ENCODE data around the gene CD79A.

DNA sequence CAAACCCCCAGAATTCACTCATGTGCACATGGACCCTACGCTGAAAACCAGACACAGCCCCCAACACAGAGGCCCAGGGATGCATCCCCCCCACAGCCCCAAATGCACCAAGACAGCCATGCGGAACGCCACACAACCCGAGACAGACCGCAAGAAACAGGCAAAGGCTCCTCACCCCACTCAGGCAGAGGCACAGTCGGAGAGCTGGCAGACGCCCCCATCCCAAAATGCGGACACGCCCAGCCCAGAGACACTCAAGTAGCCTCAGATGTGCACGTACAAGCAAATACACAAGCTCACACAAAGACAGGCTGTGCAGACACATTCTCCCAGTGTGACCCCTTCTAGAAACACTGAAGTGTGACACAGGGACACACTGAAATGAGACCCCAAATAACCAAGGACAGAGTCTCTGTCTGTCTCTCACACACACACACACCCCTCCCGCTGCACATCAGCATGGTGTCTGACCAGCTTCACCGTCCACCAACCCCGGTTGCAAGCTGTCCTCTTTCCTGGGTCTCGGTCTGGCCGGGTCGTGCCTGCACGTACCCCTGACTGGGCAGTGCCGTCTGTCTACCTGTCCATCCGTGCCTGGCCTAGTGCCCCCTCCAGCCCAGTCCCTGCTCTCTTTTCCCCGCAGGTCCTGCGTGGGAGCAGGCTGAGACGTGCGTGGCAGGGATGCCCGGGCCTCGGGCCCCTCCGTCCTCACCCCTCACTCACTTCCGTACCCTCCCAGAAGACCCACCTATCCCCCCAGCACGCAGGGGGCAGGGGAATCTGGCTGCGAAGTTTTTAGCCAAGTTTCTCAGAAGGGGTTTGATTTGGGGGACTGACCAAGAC lies 35.0 kb downstream of the CD79A start:
- no peak for TF ChIP-seq POLR2AphosphoS5 (IDR thresholded peaks at IDR 0.05; ENCODE audit: low read depth)
- TF ChIP-seq, protein P1, sequence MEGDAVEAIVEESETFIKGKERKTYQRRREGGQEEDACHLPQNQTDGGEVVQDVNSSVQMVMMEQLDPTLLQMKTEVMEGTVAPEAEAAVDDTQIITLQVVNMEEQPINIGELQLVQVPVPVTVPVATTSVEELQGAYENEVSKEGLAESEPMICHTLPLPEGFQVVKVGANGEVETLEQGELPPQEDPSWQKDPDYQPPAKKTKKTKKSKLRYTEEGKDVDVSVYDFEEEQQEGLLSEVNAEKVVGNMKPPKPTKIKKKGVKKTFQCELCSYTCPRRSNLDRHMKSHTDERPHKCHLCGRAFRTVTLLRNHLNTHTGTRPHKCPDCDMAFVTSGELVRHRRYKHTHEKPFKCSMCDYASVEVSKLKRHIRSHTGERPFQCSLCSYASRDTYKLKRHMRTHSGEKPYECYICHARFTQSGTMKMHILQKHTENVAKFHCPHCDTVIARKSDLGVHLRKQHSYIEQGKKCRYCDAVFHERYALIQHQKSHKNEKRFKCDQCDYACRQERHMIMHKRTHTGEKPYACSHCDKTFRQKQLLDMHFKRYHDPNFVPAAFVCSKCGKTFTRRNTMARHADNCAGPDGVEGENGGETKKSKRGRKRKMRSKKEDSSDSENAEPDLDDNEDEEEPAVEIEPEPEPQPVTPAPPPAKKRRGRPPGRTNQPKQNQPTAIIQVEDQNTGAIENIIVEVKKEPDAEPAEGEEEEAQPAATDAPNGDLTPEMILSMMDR (IDR thresholded peaks at IDR 0.05; ENCODE audit: insufficient read depth, low read length) = no peak
- TF ChIP-seq, protein P2, sequence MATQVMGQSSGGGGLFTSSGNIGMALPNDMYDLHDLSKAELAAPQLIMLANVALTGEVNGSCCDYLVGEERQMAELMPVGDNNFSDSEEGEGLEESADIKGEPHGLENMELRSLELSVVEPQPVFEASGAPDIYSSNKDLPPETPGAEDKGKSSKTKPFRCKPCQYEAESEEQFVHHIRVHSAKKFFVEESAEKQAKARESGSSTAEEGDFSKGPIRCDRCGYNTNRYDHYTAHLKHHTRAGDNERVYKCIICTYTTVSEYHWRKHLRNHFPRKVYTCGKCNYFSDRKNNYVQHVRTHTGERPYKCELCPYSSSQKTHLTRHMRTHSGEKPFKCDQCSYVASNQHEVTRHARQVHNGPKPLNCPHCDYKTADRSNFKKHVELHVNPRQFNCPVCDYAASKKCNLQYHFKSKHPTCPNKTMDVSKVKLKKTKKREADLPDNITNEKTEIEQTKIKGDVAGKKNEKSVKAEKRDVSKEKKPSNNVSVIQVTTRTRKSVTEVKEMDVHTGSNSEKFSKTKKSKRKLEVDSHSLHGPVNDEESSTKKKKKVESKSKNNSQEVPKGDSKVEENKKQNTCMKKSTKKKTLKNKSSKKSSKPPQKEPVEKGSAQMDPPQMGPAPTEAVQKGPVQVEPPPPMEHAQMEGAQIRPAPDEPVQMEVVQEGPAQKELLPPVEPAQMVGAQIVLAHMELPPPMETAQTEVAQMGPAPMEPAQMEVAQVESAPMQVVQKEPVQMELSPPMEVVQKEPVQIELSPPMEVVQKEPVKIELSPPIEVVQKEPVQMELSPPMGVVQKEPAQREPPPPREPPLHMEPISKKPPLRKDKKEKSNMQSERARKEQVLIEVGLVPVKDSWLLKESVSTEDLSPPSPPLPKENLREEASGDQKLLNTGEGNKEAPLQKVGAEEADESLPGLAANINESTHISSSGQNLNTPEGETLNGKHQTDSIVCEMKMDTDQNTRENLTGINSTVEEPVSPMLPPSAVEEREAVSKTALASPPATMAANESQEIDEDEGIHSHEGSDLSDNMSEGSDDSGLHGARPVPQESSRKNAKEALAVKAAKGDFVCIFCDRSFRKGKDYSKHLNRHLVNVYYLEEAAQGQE (IDR thresholded peaks at IDR 0.05; ENCODE audit: insufficient replicate concordance, low read depth) = no peak
- no peak for TF ChIP-seq SPI1 (IDR thresholded peaks at IDR 0.05; ENCODE audit: borderline replicate concordance, low read depth)

Measured in HL-60 (cell line).